HG03457 (cell line): Measurements from ENCODE around the gene CDH23.
A peak's percentile ranks its signal among the peaks of the same experiment; 100 is the strongest.

Experiments
- ATAC-seq: cut with Tn5 transposase; IDR thresholded peaks from one replicate; pipeline ENCODE4 v1.9.1; 2021; ENCODE audit warnings: moderate number of reproducible peaks; ENCODE audit not compliant: unreplicated experiment

The CDH23 gene

DNA sequence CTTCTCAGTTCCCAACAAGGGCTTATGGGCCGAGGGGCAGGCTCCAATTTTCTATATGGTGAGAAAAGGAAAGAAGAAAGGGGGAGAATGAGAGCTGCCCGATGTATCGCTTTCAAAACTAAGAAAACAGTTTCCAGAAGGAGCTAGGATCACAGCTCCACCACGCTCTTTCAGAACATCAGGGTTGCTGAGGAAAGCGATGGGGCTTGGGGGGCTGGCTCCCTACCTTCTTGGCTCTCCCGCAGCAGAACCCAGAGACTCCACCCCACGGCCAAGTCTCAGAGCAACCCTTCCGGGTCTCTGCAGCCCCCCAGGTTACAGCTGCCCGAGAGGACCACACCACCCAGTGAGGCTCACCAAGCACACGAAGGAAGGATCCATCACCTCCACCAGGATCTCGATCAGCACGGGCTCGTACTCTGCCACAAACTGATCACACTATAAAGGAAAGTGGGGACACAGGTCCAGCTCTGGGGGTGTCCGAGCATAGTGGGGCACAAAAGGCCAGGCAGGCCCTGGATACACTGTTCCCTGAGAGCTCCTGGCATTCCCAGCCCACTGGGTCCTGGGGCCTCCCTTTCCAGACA lies 422.0 kb downstream of the CDH23 start:
- no peak for ATAC-seq

DNA sequence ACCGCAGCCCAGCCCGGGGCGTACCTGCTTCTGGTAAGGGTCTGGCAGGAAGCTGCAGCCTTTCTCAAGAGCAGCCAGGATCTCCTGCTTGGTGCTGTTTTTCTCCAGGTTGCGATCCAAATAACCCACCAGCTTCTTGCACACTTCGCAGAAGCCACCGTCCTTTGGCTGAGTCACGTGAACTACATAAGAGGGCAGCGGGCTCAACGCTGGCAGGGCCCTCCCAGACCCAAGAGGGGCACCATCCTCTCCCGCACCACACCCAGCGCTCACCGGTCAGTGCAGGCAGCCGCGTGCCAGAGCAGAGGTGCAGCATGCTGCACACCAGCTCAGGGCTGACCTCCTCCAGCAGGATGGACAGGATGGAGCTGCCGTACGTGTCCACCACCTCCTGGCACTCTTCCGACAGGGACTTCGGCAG lies 422.7 kb downstream of the CDH23 start:
- ATAC-seq, result no peak

DNA sequence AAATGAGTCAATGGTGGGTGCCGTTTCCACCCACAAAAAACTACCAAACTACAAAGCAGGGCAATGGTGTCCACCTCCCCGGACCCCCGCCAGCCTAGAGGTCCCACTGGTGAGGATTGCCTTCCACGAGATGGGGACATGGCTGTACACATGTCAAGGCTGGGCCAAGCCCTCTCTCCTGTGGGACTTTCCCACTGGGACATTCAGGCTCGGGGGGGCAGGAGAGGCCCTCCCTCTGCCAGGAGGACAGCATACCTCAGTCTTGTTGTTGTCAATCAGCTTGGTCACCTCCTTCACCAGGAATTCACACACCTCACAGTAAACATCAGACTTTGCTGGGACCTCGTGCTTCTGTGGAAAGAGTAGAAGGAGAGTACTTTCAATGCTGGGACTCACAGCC lies 423.3 kb downstream of the CDH23 start:
- no peak for ATAC-seq

DNA sequence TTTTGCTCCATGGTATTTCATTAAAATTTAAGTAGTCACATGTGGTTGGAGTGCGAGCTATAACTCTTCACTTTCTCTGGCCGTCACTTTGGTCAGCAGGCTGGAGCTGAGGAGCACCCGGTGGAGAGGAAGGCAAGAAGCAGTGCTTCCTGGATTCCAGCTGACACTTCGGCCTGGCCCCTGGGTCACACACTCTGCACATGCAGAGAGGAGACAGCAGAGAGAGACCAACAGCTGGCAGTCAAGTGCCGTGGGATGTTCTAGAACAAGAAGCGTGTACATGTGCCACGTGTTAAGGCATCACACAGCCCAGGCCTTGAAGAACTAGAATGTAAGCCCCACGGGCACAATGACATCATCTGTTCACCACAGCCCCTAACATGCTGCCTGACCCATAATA lies 424.2 kb downstream of the CDH23 start:
- no peak for ATAC-seq

DNA sequence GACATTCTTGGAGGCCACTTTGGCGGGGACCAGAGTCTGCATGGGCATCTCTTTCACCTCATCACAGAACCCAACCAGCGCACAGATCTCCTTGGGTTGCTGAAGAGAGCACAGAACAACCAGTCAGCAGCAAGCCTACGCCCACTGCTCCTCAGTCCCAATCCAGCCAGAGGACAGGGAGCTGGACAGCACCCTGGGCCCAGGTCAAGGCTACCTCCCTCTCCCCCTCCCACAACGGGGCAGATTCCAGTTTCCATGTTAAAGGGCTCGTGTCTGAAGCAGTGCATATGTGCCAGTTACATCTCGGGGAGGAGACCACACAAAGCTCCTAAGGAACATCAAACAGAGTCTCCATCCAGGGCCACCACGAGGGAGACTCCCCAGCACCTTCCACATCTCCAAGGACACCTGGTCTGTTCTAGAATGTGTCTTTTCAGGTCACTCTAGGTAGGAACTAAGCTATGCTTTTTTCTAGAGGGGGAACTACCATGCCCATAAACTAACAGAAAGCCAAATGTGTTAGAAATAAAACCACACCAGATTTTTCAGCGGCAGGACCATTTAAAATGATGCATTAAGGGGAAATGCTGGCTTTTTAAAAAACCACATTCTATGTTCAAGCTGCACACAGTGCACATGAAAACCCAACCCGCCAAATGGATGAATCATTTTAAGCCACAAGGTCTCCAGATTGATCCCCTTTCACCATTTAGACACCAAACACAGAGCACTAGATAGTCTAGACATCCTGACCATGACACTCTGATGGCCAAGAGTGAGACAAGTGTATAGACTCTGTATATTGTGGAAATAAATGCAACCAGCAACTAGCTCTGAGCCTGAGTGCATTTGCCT lies 425.4 kb downstream of the CDH23 start:
- no peak for ATAC-seq

DNA sequence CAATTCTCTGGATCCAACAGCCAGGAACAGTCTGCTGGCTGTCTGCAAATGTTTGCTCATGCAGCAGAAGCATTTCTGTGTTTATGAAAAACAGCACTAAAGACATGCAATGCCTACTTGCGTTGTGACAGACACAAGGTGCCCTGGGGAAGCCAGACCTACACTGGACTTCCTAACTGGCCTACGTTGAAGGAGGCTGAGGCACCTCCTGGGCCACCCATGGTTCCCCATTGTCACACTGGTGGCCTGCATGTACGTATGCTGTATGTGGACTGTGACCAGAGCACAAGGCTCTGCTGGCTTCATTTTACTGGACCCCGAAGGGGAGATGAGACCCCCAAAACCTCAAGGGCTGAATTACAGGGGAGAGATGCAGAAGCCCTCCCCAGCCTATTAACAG lies 426.6 kb downstream of the CDH23 start:
- no peak for ATAC-seq

DNA sequence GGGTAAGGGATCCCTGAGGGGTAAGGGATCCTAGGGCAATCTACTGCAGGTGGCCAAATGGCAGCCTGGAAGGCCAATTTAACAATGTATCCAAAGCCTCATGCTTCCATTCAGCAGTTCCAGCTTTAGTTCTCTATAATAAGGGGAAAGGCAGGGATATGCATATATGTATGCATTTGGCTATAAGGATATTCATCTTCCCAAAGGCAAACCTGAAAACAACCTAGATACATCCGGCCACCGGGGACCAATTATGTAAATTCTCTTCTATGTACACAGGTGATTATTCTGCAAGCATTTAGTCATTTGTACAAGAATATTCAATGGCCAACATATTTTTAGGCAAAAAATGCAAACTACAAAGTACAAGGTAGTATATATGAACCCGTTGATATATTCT lies 427.6 kb downstream of the CDH23 start:
- no peak for ATAC-seq

DNA sequence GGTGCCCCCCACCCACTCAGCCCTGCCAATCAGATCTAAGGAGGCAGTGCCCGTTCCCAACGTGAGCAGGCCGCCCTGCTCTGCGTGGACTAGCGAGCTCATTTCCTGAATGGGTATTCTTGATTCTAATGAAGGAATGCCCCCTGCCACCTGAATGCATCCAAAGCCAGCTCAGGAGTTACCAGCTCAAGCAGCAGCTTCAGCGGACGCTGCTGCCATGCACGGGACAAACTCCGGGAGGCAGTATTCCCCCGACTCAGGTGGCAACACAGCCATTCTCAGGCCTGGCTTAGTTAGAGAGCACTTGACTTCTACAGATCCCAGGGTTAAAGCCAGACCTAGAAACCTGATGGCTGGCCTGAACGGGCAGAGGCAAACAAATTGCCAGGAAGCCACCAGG lies 428.5 kb downstream of the CDH23 start:
- no peak for ATAC-seq

DNA sequence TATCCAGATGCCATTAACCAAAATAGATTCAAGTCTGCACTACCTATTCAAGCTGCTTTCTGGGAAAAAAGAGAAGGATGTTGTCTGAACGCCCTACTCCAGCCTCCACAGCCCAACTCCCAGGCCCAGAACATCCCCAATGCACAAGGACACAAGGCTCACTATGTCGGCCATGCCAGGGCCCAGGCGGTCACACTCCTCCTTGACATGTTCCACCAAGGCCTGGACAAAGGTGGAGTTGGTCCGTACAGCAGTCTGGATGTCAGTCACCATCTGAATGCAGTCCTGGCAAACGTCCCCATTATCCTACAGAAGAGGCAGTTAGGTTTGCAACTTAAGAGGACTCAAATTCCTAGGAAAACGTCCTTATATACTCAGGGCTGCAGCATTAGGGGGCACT lies 431.1 kb downstream of the CDH23 start:
- ATAC-seq, result no peak

DNA sequence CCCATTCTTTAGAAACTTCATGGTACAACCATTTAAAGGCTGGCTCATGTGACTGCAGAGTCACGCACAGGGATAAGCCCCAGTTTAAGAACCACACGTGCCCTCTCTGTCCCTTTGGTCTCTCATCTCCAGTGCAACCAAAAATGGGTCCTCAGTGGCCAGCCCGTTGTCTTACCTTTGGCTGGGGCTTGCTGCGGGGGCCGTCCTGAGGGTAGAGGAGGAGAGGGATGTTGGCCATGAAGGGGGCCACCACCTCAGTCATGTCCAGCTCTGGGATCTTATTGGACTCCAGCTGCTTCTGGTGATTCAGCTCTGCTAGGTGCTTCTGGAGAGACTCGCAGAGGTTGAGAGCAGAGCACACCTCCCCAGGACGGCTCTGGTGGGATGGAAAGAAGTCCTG lies 432.0 kb downstream of the CDH23 start:
- ATAC-seq, result no peak

DNA sequence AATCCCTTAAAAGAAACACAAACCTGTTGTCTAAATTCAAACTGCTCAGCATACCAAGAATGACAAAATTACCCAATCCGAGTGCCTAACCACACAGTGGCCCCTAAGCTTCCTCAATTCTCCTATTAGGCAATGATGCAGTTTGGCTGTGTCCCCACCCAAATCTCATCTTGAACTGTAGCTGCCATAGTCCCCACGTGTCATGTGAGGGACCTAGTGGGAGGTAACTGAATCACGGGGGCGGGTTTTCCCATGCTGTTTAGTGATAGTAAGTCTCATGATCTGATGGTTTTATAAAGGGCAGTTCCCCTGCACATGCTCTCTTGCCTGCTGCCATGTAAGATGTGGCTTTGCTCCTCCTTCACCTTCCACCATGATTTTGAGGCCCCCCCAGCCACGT lies 432.5 kb downstream of the CDH23 start:
- no peak for ATAC-seq

DNA sequence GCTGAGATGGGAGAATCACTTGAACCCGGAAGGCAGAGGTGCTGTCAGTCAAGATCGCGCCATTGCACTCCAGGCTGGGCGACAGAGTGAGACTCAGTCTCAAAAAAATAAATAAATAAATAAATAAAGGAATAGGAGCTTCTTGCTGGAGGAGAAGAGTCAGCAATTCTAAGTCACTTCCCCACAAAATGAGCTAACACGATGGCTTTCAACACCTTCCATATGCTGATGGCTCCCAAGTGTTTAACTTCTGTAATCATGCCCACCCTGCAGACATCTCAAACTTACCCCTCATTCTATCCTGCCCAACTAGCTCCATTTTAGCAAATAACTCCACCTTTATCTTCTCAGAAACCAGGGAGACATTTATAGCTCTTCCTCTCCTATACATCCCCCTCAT lies 433.2 kb downstream of the CDH23 start:
- no peak for ATAC-seq

DNA sequence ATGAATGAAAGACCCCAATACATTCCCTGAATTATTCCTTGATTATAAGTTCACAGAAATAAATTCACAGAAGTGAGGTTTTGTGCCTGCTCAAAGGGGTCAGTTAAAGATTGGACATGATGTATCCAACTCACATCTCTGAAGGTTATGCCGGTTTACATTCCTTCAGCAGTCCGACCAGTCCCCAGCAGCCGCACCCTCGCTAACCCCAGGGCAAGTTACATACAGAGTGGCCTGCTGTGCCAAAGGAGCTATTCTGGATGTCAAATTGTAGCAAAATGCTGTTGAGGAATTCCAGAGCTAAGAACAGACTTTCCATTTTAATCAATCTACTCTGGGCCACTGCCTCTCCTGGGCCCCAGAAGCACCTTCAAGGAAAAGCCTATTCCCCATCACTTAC lies 434.0 kb downstream of the CDH23 start:
- ATAC-seq, result no peak

DNA sequence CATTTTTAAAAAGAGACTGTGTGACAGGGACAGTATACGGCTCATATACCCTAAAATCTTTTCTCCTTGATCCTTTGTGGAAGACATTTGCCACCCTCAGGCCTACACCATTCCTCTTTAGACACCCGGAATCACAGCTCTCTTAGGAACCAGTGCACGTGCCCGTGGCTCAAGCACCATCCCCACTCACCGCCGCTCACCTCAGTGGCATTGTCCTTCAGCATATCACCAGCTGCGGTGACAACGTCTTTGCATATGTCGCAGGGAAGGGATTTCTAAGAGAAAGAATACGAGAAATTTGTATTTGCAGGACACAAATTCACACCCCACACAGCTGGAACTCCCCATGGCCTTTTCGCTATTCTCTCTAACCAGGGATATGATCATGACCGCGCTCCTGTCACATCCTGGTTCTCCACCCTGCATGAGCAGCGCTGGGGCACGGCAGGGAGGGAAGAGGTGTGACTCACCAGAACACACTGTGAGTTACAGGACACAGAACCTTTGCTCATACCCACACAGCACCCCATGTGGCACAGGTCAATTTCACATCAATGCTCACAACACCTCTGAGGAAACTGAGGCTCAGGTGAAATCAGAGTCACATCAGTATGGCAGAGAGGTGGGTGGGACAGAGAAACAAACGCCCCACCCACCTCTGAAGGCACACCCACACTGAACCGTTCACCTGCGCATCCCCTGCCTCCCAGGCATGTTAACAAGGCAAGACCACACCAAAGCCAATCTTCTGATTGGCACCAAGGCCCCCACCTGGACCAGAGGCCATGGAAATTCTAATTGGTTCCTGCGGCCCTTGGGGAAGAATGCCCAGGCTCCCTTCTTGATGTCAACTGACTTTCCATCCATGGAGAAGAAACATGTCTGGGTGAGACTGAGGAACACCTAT lies 435.2 kb downstream of the CDH23 start:
- no peak for ATAC-seq

DNA sequence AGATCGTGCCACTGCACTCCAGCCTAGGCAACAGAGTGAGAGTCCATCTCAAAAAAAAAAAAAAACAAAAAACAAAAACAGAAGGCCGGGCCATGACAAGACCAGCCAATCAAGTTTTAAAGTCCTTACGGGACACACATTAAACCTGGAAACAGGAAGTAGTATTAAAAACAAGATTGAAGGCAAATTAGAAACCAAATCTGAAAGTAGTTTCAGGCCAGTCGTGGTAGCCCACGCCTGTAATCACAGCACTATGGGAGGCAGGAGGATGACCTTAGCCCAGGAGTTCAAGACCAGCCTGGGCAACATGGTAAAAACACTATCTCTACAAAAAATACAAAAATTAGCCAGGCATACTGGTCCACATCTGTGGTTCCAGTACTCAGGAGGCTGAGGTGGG lies 436.2 kb downstream of the CDH23 start:
- no peak for ATAC-seq

DNA sequence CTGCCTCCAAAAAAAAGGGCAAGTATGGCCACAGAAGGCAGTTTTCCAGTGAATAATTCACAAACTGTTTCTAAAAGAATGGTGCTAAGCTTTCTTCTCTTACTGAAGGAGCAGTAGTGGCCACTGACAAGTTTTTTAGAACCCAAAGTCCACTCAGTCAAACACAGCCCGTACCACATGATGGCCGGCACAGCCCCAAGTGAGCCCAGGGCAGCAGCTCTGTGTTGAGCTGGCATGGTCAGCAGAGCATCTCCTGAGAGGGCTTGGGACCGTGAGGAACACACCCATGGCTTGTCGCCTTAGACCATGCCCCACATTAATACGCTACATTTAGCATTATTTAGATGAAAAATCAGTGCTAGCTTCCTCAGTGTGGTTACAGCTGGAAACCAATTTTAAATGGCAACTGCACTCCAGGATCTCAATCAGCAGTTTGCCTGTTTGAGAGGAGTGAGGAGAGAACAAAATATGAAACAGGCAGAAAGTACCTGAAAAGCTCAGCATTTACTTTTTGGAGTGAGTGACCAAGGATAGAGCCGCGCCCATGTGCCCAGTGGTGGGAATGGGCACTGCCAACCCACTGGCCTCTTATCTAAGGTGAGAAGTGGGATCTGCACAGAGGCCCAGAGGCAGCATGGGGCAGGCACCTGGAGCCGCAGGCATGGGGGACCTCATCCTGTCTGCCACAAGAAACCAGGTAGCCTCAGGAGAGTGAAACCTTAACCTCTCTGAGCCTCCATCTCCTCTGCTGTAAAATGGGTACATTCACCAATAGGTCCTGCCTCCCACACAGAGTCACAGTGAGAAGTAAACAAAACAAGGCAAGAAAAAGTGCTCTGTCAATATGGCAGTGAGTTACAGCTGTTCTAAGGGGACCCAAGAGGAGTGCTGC lies 437.0 kb downstream of the CDH23 start:
- ATAC-seq, result no peak

DNA sequence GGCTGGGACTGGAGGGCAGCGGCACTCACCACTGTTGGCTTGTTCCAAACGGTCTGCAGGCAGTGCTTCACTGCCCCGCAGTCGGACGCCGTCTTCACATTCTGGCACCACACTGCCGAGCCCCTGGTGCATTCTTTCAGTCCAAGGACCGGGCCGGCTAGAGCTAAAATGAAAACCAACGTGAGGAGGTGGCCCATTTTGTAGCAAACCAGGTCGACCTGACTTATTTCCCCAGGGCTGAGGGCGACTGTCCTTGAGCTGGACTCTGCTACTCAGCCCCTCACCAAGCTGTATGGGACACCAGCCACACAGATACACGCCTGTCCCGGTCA lies 437.6 kb downstream of the CDH23 start:
- ATAC-seq, result no peak

DNA sequence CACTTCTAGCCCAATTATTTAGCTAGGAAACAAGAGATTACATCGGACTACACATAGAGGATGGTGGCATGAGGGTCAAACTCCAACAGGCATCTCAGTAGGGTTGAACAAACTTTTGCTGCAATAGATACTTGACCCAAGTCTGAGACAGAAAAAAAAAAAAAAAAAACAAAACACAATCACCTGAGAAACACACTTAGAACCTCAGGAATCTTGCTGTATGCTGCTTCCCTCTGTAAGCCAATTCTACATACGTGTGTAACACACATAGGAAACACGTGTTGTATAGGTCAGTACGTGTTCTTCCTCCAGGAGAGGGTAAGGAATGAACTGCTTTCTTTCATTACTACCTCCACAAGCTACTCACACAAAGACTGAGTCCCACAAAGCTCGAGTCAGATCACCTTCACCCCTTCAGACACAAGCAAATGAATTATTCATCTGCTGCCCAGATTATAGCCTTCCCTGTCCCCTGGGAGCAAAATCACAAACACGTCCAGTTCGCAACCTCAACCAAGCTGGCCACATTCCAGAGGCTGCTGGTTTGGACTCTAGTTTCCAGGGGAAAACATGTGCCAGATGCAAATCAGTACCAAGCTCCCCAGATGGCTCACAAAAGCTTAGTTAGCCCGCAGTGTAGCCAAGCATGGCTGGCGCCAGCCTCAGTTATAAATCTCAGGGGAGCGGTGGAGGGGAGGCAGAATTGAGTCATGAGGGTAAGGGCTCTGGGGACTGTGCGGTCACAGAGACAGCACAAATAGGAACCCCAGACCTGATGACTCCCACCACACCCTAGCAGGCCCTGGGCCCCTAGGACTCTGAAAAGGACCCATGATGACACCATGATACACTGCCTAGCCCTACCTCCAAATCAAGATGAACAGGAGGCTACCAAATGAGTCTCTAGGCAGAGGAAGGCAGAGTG lies 439.2 kb downstream of the CDH23 start:
- peak; percentile 81 for ATAC-seq

DNA sequence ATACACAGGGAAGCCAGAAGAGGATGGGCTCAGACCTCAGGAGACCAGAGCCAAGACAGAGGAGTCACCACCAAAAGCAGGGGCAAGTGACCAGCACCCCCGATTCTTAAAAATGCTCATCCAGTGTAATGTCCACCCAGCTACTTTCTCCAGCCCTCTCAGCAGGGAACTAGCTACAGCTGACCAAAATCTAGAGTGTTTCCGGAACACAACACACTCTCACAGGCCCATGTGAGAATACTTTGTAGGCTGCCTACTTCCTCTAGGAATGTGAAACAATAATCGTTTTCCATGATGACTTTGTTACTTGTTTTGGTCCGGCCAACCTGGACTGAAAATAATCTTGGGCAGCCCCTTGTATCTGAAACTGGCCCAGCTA lies 439.9 kb downstream of the CDH23 start:
- peak; percentile 17 for ATAC-seq
